GM12878 (cell line): ENCODE results near the gene LY6G5C.

Experiments
- CBX3 ChIP-seq: fragments of 200-600 bp; sonication (generic); IDR thresholded peaks from 2 replicates; pipeline ENCODE4 v1.6.1; 2016; ENCODE audit warnings: low read depth, borderline replicate concordance
- CTCF ChIP-seq, 3 experiments: IDR thresholded peaks in 2 of 3; conservative IDR thresholded peaks in 1 of 3; 2 replicates each; pipeline ENCODE4 v1.5.1; 2011; ENCODE audit warnings: low read depth in 3 of 3, low read length in 3 of 3, mild to moderate bottlenecking in 3 of 3, control low read depth in 2 of 3, moderate library complexity in 2 of 3, inconsistent platforms in 1 of 3, mixed read lengths in 1 of 3; ENCODE audit not compliant: control insufficient read depth in 2 of 3, insufficient read depth in 1 of 3; ENCODE audit errors: extremely low read depth in 1 of 3
- KAT2A ChIP-seq: conservative IDR thresholded peaks from 2 replicates; pipeline ENCODE4 v1.6.1; 2011; ENCODE audit warnings: low read depth, low read length; ENCODE audit not compliant: control insufficient read depth
- NRF1 ChIP-seq: conservative IDR thresholded peaks from 2 replicates; pipeline ENCODE4 v1.6.1; 2011; ENCODE audit warnings: mild to moderate bottlenecking, low read depth, low read length, improper control_type of control experiment
- POLR2A ChIP-seq: IDR thresholded peaks from 2 replicates; pipeline ENCODE4 v1.6.1; 2011; ENCODE audit warnings: low read depth, mild to moderate bottlenecking, low read length

GRCh38 chr6:31639449-31639861 lies 41.4 kb downstream of the LY6G5C start:
- no peak for TF ChIP-seq KAT2A
- no peak for TF ChIP-seq NRF1
- TF ChIP-seq CTCF (IDR thresholded peaks at IDR 0.05 in 2 of 3, conservative IDR thresholded peaks at IDR 0.05 in 1 of 3; ENCODE audit: control insufficient read depth in 2 of 3, extremely low read depth in 1 of 3, insufficient read depth in 1 of 3, low read depth in 3 of 3, low read length in 3 of 3) = no peak
- no peak for TF ChIP-seq CBX3
- TF ChIP-seq POLR2A = peak; percentile 75
